Measurements from ENCODE around the gene KCNJ1.

DNA sequence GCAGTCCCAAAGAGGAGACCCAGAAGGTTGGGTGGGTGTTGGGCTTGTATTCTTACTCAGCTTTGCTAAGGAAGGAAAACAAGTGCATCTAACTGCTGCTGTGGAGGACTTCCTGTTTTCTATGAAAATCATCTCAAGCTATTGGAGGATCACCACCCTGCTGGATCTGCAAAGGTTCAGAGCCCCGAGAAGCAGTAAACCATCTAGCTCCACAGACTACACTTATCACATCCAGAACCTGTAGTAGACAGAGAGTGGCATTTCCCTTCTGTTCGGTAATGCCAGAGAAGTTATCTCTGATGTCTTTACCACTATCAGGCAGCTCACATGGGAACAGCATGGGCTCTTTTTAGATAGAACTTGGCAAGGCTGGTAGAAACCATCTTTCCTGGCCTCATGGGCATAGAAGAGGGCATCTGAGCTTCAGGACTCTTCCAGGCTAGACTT is 21.7 kb downstream of the KCNJ1 start:
- TF ChIP-seq NFIC (IDR thresholded peaks at IDR 0.05; ENCODE audit: borderline replicate concordance) (no peak), POLR2AphosphoS5 (IDR thresholded peaks at IDR 0.05; ENCODE audit: low read depth, low read length) (no peak), MAX (IDR thresholded peaks at IDR 0.05; ENCODE audit: low read depth) (no peak)
- TF ChIP-seq, protein P1, sequence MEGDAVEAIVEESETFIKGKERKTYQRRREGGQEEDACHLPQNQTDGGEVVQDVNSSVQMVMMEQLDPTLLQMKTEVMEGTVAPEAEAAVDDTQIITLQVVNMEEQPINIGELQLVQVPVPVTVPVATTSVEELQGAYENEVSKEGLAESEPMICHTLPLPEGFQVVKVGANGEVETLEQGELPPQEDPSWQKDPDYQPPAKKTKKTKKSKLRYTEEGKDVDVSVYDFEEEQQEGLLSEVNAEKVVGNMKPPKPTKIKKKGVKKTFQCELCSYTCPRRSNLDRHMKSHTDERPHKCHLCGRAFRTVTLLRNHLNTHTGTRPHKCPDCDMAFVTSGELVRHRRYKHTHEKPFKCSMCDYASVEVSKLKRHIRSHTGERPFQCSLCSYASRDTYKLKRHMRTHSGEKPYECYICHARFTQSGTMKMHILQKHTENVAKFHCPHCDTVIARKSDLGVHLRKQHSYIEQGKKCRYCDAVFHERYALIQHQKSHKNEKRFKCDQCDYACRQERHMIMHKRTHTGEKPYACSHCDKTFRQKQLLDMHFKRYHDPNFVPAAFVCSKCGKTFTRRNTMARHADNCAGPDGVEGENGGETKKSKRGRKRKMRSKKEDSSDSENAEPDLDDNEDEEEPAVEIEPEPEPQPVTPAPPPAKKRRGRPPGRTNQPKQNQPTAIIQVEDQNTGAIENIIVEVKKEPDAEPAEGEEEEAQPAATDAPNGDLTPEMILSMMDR (IDR thresholded peaks at IDR 0.05): no peak
